A549 (cell line): ENCODE results near the gene GUCY1A1.

ENCODE experiments used
- BHLHE40 ChIP-seq: IDR thresholded peaks from 2 replicates; pipeline ENCODE4 v1.6.1; 2012; ENCODE audit warnings: low read depth, low read length, inconsistent platforms
- CHD2 ChIP-seq: fragments of 150-350 bp; IDR thresholded peaks from 2 replicates; pipeline ENCODE4 v1.6.1; 2014; ENCODE audit warnings: low read length; ENCODE audit not compliant: partially characterized antibody
- EP300 ChIP-seq, 2 experiments: fragments of >200 bp; sonication (Bioruptor Twin); formaldehyde crosslinking; IDR thresholded peaks; 2 replicates in 1 of 2; 3 replicates in 1 of 2; pipeline ENCODE4 v1.6.1; 2016 to 2017
- KDM5A ChIP-seq: fragments of 200-600 bp; sonication (generic); IDR thresholded peaks from 2 replicates; pipeline ENCODE4 v1.6.1; 2016; ENCODE audit warnings: antibody characterized with exemption, mild to moderate bottlenecking
- MAFK ChIP-seq: fragments of 450-650 bp; IDR thresholded peaks from 2 replicates; pipeline ENCODE4 v1.6.1; 2014; ENCODE audit not compliant: partially characterized antibody
- MAZ ChIP-seq: fragments of 150-350 bp; IDR thresholded peaks from 2 replicates; pipeline ENCODE4 v1.6.1; 2014; ENCODE audit warnings: antibody characterized with exemption, low read depth, low read length, borderline replicate concordance
- POLR2A ChIP-seq: IDR thresholded peaks from 2 replicates; pipeline ENCODE4 v1.6.1; 2012; ENCODE audit warnings: mild to moderate bottlenecking, low read length
- RAD21 ChIP-seq, 2 experiments: fragments of >200 bp in 1 of 2; sonication (Bioruptor Twin) in 1 of 2; formaldehyde crosslinking in 1 of 2; IDR thresholded peaks in 1 of 2; conservative IDR thresholded peaks in 1 of 2; 2 replicates in 1 of 2; 3 replicates in 1 of 2; pipeline ENCODE4 v1.6.1; 2012 to 2018; ENCODE audit warnings: inconsistent platforms in 1 of 2
- RFX5 ChIP-seq: fragments of 450-650 bp; IDR thresholded peaks from 2 replicates; pipeline ENCODE4 v1.7.1; 2014; ENCODE audit warnings: antibody characterized with exemption, mild to moderate bottlenecking, moderate library complexity
- ZC3H11A ChIP-seq: fragments of 450-650 bp; IDR thresholded peaks from 2 replicates; pipeline ENCODE4 v1.6.1; 2014; ENCODE audit warnings: antibody characterized with exemption, mild to moderate bottlenecking
- TF ChIP-seq, protein P1 (sequence below): fragments of >200 bp; sonication (Bioruptor Twin); formaldehyde crosslinking; IDR thresholded peaks from 3 replicates; pipeline ENCODE4 v1.5.1; 2016

DNA sequence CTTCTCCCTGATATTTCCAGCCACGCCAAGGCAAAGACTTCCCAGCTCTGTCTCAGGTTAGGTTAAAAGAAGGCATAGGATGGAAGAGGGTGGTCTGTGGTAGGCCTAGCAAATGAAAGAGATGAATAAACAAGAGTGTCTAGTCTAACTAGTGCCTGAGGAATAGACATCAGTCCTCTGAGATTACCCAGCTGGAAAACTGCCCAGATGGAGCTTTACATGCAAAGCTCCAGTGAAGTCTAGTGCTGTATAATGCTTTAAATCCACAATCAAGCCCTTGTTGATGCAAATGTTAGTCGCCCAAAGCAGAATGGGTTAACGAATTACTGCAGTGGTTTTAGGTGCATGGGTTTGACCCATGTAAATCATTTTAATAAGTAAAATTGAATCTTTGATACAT is 67.4 kb downstream of the GUCY1A1 start:
- TF ChIP-seq EP300 (IDR thresholded peaks at IDR 0.05) (no peak), MAFK (no peak), CHD2 (no peak), POLR2A (no peak), RAD21 (conservative IDR thresholded peaks at IDR 0.05 in 1 of 2, IDR thresholded peaks at IDR 0.05 in 1 of 2) (no peak), MAZ (no peak), RFX5 (no peak), KDM5A (no peak), ZC3H11A (no peak), BHLHE40 (no peak)
- TF ChIP-seq, protein P1, sequence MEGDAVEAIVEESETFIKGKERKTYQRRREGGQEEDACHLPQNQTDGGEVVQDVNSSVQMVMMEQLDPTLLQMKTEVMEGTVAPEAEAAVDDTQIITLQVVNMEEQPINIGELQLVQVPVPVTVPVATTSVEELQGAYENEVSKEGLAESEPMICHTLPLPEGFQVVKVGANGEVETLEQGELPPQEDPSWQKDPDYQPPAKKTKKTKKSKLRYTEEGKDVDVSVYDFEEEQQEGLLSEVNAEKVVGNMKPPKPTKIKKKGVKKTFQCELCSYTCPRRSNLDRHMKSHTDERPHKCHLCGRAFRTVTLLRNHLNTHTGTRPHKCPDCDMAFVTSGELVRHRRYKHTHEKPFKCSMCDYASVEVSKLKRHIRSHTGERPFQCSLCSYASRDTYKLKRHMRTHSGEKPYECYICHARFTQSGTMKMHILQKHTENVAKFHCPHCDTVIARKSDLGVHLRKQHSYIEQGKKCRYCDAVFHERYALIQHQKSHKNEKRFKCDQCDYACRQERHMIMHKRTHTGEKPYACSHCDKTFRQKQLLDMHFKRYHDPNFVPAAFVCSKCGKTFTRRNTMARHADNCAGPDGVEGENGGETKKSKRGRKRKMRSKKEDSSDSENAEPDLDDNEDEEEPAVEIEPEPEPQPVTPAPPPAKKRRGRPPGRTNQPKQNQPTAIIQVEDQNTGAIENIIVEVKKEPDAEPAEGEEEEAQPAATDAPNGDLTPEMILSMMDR, result no peak
